HG03378 (cell line): ENCODE measurements around the gene SUPT20HL2.
"Not testable (repeated sequence)": the region's sequence is repeated elsewhere in the genome, so short reads cannot be mapped to it uniquely, and the experiment has no call there.

ENCODE experiments used
- ATAC-seq: cut with Tn5 transposase; IDR thresholded peaks from one replicate; pipeline ENCODE4 v1.9.1; 2021; ENCODE audit warnings: mild to moderate bottlenecking, moderate library complexity; ENCODE audit not compliant: unreplicated experiment

The SUPT20HL2 gene

DNA sequence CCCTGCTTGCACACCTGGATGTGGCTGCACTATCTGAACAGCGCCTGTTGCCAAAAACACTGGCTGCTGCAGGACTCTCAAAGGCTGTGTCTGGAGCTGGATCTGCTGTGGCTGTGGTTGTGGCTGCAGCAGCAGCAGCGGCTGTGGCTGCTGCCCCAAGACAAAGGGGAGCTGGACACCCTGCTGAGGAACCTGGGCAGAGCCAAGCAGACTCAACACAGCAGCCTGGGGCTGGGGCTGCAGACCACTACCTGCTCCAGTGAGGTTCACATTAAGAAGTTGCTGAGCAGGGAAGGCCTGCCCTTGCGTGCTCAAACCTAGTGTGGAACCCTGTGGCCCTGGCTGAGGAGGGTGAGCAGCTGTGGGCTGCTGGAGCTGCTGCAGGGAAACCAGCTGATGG is 3.0 kb downstream of the SUPT20HL2 start:
- ATAC-seq: not testable (repeated sequence)

DNA sequence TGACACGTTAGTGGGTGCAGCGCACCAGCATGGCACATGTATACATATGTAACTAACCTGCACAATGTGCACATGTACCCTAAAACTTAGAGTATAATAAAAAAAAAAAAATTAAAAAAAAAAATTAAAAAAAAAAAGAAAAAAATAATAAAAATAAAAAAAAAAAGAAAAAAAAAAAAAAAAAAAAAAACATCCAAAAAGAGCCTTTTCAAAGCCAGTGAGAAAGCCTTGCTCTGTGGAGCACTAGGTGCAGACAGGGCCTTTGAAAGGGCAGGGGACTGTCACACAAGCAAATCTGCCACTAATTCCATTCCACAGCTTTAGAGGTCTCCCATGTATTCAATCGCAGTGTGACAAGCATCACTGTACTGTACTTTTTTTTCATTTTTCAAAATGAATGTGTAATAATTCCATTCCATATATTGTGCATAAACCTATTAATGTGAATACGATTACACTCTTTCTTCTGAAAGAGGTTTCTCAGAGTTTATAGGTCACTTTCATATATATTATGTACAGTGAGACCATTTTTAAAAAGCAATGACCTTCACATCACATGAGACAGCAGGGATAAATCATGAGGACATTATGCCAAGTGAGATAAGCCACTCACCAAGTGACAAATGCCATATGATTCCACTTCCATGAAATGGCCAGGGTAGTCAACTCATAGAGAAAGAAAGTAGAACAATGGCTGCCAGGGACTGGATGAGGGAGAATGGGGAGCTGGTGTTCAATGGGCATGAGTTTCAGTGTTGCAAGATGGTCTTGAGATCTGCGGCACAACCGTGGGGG is 4.1 kb downstream of the SUPT20HL2 start:
- not testable (repeated sequence) for ATAC-seq

DNA sequence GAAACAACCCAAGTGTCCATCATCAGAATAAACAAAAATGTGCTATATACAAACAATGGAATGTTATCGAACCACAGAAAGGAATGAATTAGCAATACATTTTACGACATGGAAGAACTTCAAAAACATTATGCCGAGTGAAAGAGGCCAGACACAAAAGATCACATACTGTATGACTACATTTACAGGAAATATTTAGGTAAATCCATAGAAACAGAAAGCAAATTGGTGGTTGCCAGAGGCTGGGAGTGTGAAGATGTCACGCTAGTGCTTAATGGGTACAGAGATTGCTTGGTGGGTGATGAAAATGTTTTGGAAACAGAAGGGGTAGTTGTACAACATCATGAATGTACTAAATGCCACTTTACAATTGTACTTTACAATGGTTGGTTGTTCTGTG is 5.1 kb downstream of the SUPT20HL2 start:
- not testable (repeated sequence) for ATAC-seq

DNA sequence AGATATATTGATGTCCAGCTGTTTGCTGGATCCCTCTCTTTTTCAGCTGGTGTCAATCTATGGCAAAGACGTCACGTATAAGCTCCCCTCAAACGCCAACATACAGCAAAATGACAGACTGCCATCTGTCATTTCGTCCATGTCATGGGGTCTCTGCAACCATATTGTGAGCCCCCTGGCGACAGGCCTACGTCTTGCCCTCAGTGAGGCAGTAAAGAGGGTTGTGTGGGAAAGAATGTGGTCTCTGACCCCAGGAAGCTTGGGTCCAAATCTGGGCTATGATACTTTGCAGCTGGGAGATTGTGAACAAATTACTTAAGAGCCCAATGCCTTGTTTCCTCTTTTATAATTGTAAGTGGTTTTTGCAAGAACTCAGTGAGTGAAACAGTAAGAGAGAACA is 7.4 kb downstream of the SUPT20HL2 start:
- no peak for ATAC-seq

DNA sequence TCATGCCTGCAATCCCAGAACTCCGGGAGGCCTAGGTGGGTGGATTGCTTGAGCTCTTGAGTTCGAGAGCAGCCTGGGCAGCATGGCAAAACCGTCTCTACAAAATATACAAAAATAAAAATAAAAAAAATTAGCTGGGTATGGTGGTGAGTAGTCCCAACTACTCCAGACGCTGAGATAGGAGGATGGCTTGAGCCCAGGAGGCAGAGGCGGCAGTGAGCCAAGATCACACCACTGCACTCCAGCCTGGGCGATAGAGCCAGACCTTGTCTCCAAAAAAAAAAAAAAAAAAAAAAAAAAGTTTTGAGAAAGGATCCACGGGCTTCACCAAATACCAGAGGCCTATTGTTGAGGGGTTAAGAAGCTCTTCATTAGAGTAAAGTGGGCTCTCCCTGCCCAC is 8.0 kb downstream of the SUPT20HL2 start:
- no peak for ATAC-seq

DNA sequence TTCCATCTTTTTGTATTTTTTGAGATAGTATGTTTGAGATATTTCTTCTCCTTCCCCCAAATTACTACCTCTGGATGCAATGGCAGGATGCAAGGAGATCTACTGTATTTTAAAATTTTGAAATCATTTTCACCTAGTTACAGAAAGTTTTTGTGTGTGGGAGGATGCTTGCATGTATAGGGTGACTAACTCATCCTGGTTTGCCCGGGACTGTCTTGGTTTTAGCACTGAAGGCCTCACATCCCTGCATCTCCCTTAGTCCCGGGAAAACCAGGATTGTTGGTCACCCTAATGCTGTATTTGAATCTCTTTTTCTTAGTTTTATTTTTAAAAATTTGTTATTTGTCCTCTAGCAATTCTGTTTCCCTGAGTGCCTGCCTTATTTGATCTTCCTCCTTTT is 12.1 kb downstream of the SUPT20HL2 start:
- no peak for ATAC-seq

DNA sequence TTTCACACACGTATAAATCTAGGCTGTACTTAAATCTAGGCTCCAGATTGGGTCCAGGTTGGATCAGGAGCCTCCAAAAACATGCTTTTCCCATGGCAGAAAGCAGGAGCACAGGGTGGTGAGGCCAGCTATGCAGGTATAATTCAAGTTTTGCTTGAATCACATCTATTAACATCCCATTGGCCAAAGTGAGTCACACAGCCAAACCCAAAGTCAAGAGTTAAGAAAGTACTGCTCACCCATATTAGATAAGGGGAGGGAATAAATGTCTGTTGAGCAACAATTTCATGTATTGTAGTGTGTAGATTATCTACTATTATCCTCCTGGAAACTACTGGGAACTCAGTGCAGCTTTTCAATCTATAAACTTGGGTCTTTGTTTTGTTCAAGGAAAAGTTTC is 12.8 kb downstream of the SUPT20HL2 start:
- ATAC-seq: no peak

DNA sequence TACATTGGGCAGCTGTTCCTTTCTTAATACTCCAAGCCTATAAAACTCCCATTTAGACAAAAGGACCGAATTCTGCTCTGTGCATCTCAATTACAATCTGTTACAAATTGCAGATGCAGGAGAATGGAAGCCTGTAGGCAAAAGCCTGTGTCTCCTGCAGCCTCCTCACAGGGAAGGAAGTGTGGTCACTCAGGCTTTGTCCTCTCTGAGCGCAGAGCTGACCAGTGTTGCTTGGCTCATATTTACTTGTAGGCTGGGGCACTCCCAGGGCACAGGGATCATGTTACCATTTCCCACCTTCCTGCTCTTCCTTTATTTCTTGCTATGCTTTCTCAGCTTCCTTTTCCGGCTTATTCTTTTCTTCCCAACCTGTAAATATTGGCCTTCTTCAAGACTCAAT is 15.7 kb downstream of the SUPT20HL2 start:
- ATAC-seq: no peak

DNA sequence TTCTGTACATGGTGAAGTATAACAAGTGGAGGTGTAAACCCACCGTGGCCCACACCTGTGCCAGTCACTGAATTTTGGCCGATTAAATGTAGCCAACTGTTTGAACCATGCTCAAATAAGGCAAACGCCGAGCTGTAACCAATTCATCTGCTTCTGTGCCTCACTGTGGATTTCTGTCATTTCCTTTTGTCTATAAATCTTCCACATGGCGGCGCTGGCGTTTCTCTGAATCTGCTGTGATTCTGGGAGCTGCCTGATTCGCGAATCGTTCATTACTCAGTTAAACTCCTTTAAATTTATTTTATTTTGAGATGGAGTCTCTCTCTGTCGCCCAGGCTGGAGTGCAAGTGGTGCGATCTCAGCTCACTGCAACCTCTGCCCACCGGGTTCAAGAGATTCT is 19.2 kb downstream of the SUPT20HL2 start:
- ATAC-seq: no peak

DNA sequence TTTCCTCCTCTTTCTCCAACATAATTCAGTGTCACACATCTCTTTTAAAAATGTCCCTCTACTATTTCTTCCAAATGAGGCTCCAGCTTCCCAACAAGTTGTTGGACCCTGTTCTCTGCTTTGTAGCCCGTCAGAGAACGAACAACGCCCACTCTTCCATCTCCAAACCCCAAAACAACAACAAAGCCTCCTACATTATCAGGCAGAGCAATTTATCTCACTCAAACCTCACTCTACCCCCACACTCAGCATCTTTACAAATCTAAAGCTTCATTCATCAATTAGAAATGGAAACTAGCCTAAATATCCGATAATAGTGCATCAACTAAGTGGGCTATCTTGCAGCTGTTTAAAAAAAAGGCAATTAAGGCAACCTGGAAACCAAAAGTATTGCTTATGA is 20.5 kb downstream of the SUPT20HL2 start:
- ATAC-seq: no peak

DNA sequence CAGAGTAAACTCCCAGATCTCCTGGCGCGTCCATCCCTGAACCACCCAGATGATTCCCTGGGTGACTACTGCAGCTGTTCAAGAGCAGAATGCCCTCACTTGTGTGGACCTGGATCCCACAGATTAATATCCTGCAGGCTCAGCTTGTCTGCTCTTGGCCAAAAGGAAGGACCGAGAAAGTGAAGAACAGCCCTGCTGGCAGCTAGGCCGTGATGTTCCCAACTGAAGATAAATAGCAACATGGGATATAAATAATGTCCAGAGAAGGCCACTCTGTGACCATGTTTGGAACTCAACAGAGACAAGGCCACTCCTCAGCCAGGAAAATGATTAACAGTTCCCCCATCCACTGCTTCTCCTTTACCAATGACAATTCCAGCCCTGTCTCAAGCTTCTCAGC is 21.5 kb downstream of the SUPT20HL2 start:
- ATAC-seq: no peak

DNA sequence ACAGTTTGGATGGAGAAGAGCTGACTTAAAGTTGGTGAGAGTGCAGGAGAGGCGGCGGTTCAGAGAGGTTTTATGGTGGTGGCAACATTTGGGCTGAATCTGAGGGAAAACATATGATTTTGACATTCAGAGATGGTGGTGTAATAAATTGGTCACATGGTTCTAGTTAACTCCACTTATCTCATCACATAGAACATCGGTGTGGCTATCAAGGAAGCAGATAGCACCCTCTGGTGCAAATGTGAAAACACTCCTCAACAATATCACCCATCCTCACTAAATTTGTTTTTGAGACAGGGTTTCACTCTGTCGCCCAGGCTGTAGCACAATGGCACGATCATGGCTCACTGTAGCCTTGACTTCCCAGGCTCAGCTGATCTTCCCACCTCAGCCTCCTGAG is 28.8 kb downstream of the SUPT20HL2 start:
- ATAC-seq: no peak

DNA sequence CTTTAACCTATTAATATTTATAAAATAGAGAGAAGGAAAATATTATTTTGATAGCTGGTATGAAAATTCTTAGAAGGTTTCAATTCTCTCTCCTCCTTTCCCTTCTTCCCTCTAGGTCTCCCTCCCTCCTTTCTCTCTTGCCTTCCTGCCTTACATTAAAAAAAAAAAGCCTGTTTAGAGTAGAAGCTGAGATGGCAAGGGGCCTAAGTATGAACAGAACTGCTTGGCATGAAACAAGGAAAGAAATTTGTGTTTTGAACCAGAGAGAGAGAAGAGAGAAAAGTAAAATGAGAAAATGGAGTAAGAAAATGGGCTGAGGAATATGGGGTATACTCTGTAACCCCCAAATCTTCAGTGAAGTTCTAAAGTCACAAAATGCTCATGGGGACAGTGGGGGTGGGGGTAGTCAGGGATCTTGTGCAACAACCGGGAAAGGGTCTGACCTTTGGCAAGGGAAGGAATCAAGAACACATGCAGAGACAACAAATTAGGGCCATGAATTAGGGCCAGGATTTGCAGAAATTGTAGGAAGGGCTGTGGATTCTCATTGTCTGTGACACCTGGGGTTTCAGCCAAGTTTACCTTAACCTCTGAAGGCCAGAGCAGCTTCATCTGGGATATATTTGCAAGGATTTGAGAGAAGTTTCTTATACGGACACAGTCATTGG is 30.6 kb downstream of the SUPT20HL2 start:
- ATAC-seq: no peak

DNA sequence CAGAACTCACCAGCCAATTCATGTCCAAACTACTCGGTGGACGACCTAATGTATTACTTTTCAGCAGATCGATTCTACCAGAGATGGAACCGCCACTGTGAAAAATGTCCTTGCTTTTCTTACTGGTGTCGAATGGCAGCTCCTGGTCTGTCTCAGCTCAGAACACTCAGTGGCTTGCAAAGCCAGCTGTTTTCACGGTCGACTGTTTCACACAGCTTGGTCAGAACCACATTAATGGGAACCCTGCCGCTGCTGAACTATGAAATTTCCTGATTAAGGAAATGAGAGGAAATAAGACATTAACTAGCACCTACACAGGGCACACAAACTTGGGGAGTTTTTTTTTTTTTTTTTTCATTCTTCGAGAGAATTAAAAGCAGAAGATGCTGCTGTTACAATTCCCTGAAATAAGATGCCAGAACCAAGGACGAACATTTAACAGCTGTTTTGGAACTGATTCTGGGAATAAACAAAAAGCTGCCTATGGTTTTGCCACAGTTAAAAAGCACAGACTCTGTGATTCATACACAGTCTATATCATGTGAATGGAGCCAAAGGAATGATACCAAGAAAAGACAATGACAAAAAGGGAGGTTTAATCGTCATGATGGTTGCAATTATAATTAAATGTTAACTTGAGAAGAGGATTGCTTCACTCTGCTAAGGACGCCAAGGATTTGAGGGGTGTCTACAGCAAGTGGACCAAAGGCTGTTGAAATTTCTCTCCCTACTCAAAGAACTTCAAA is 31.3 kb downstream of the SUPT20HL2 start:
- ATAC-seq: no peak

DNA sequence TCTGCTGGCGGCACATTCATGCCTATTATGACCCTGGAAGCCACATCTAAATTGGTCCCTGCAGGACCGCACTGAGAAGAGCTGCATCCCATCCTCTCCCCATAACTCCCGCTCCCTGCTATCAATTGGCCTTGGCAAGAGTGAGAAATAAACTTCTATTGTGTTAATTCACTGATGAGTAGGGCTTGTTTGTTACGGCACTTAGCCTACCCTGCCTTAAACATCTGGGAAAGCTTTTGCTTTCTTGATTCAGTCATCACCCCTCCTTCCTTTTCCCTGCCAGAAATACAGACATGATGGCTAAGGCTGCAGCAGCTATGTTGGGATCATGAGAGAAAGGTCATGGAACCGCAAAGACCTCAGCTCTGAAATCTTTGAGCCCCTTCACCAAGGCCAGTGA is 36.5 kb downstream of the SUPT20HL2 start:
- no peak for ATAC-seq

DNA sequence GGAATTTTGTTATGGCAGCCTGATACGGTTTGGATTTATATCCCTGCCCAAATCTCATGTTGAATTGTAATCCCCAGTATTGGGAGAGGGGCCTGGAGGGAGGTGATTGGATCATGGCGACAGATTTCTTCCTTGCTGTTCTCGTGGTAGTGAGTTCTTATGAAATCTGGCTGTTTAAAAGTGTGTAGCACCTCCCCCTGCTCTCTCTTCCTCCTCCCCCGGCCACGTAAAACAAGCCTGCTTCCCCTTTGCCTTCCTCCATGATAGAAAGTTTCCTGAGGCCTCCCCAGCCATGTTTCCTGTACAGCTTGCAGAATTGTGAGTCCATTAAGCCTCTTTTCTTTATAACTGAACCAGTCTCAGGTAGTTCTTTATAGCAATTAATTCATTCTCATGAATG is 37.9 kb downstream of the SUPT20HL2 start:
- ATAC-seq: no peak

DNA sequence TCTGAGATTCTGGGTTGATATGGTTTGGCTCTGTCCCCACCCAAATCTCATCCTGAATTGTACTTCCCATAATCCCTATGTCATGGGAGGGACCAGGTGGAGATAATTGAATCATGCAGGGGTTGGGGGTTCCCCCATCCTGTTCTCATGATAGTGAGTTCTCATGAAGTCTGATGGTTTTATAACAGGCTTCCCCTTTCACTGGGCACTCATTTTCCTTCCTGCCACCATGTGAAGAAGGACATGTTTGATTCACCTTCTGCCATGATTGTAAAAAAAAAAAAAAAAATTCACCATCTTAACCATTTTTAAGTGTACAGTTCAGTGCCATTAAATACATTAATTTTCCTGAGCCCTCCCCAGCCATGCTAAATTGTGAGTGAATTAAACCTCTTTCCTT is 42.6 kb downstream of the SUPT20HL2 start:
- ATAC-seq: no peak

DNA sequence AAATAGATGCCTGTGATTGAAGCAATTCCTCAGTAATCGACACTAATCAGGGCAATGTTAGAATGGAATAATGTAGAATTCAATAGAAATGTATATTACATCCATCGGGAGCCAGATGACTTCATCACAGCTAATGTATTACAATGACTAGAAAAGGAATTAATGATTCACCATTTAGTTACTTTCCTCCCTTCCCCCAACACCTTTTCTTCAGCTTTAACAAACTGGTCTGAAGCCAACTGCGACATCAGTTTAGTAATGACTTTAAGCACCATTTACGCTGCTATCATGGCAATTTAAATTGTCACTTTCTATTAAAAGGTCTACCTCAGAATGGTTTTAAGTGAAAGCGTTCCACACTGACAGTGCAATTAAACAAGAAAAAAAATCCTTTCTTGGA is 45.1 kb downstream of the SUPT20HL2 start:
- ATAC-seq: no peak

DNA sequence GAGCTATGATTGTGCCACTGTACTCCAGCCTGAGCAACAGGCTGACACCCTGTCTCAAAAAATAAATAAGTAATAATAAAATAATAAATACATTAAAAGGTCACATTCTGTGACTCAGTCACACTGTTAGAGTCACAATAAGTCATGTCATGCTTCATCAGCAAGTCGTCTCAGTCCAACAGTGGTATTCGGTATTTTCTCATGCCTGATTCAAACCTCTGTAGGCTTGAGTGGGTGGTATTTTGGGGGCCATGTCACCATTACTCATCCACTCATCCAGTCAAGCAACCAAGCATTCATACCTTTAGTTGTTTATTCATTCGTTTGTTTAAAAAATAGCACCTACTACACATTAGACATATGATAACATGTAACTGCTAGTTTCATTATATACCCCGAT is 46.9 kb downstream of the SUPT20HL2 start:
- no peak for ATAC-seq

DNA sequence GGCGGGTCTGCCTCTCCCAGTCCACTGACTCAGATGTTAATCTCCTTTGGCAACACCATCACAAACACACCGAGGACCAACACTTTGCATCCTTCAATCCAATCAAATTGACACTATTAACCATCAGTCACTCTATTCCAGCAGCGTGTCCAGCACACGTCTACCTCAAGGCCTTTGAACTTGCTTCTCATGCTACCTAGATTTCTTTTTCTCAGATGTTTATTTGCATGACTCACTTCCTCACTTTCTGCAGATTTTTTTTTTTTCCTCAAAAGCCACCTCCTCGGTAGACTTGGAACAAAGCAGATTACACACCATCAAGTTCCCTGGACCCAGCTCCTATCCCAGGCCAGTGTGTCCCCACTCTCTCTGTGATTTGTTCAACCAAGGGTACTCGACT is 49.5 kb downstream of the SUPT20HL2 start:
- ATAC-seq: no peak

DNA sequence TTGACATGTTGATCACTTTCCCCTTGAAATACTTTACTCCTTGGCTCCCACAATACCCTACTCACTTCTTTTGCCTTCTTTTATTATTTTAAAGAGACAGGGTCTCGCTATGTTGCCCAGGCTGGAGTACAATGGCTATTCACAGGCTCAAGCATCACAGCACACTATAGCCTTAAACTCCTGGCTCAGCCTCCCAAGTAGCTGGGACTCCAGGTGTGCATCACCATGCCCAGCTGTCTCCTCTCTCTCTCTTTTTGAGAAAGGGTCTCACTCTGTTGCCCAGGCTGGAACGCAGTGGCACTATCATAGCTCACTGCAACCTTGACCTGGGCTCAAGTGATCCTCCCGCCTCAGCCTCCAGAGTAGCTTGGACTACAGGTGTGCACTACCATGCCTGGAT is 51.6 kb downstream of the SUPT20HL2 start:
- ATAC-seq: no peak
